Keratinocyte (primary cell): ENCODE results near the gene SOX8. TPM values are rescaled to one million over a fixed set of nuclear protein-coding genes. Genes with fewer than 3 reads are reported as not detected.

Experiments
- DNase-seq: peaks from one replicate; pipeline ENCODE4 v3.0.0-alpha.2; 2011; ENCODE audit warnings: low read depth, missing footprints, low spot score
- FAIRE-seq: peaks from 2 replicates; lab custom pipeline; 2011; peaks lifted over from hg19 to GRCh38; lab: Jason Lieb, UNC
- H2AFZ ChIP-seq: 2 replicates; pipeline ENCODE4 v1.6.0; 2012; ENCODE audit warnings: low read length, control low read depth, inconsistent platforms; ENCODE audit not compliant: control insufficient read depth
- H3K27ac ChIP-seq: 2 replicates; pipeline ENCODE4 v1.5.1; 2011; ENCODE audit warnings: low read length; ENCODE audit not compliant: control insufficient read depth, insufficient read depth
- H3K27me3 ChIP-seq: 3 replicates; pipeline ENCODE4 v1.6.0; 2011; ENCODE audit warnings: low read length; ENCODE audit not compliant: control insufficient read depth, insufficient read depth; ENCODE audit errors: extremely low read depth
- H3K36me3 ChIP-seq, 2 experiments: 2 replicates in 1 of 2; 3 replicates in 1 of 2; pipeline ENCODE4 v1.5.1; 2011; ENCODE audit warnings: low read length in 2 of 2, mild to moderate bottlenecking in 1 of 2; ENCODE audit not compliant: control insufficient read depth in 2 of 2, insufficient read depth in 2 of 2; ENCODE audit errors: extremely low read depth in 1 of 2
- H3K4me1 ChIP-seq: 3 replicates; pipeline ENCODE4 v1.5.1; 2011; ENCODE audit warnings: low read length; ENCODE audit not compliant: control insufficient read depth, insufficient read depth; ENCODE audit errors: extremely low read depth
- H3K4me2 ChIP-seq: 3 replicates; pipeline ENCODE4 v1.6.0; 2011; ENCODE audit warnings: low read depth, low read length; ENCODE audit not compliant: control insufficient read depth, insufficient read depth; ENCODE audit errors: extremely low read depth
- H3K4me3 ChIP-seq, 3 experiments: fragments of 200-600 bp in 1 of 3; sonication (generic) in 1 of 3; 2 replicates in 2 of 3; 3 replicates in 1 of 3; pipeline ENCODE4 v1.5.1; 2011 to 2016; ENCODE audit warnings: low read length in 3 of 3, mild to moderate bottlenecking in 3 of 3, control low read depth in 2 of 3, inconsistent platforms in 1 of 3, low read depth in 1 of 3, mixed read lengths in 1 of 3, mixed run types in 1 of 3, moderate library complexity in 1 of 3; ENCODE audit not compliant: control insufficient read depth in 2 of 3, insufficient read depth in 2 of 3; ENCODE audit errors: extremely low read depth in 1 of 3
- H3K79me2 ChIP-seq: 2 replicates; pipeline ENCODE4 v1.6.0; 2012; ENCODE audit warnings: low read length; ENCODE audit not compliant: control insufficient read depth, insufficient read depth
- H3K9ac ChIP-seq: 3 replicates; pipeline ENCODE4 v1.6.0; 2011; ENCODE audit warnings: low read length; ENCODE audit not compliant: control insufficient read depth, insufficient read depth; ENCODE audit errors: extremely low read depth
- H3K9me1 ChIP-seq: 3 replicates; pipeline ENCODE4 v1.6.0; 2011; ENCODE audit warnings: low read length; ENCODE audit not compliant: control insufficient read depth, insufficient read depth; ENCODE audit errors: extremely low read depth
- H3K9me3 ChIP-seq: 2 replicates; pipeline ENCODE4 v1.5.1; 2012; ENCODE audit warnings: low read depth, low read length; ENCODE audit not compliant: control insufficient read depth
- H4K20me1 ChIP-seq: 3 replicates; pipeline ENCODE4 v1.6.0; 2011; ENCODE audit warnings: low read length; ENCODE audit not compliant: control insufficient read depth, insufficient read depth; ENCODE audit errors: extremely low read depth
- EZH2 ChIP-seq: IDR thresholded peaks from one replicate; pipeline ENCODE4 v1.6.1; 2012; ENCODE audit warnings: inconsistent platforms, mild to moderate bottlenecking, low read length, moderate library complexity
- dilution Hi-C: fragments of 300-500 bp; cut with MboI; formaldehyde crosslinking; loops from one replicate; pipeline ENCODE4 v1.7.0; 2020; ENCODE audit warnings: low sequenced_read_pairs; ENCODE audit not compliant: extremely low pct_ligation_motif_present
- polyA plus RNA-seq, 5 experiments: library from polyadenylated mRNA; depleted of rRNA in 3 of 5; stranded (reverse) in 3 of 5; stranded (forward) in 1 of 5; unstranded in 1 of 5; fragments of >200 nt; gene quantifications; 1 replicate in 1 of 5; 2 replicates in 3 of 5; 3 replicates in 1 of 5; pipeline versions ENCODE4 v1.2.1 to v1.2.3, GENCODE V29; 2011 to 2012; ENCODE audit warnings: missing spikeins in 2 of 5, low read depth in 1 of 5, low replicate concordance in 1 of 5
- TF ChIP-seq, protein P1 (sequence below), 3 experiments: IDR thresholded peaks in 1 of 3; conservative IDR thresholded peaks in 1 of 3; optimal IDR thresholded peaks in 1 of 3; 2 replicates in 2 of 3; 3 replicates in 1 of 3; pipeline versions ENCODE3 to v1.5.1; 2011; ENCODE audit warnings: low read length in 3 of 3, mild to moderate bottlenecking in 3 of 3, moderate library complexity in 2 of 3, control low read depth in 1 of 3, inconsistent platforms in 1 of 3; ENCODE audit not compliant: insufficient read depth in 2 of 3; ENCODE audit errors: extremely low read depth in 1 of 3

The SOX8 gene
- polyA plus RNA-seq, 1 donor (not counting 4 experiments of a cell fraction or from before 2014, with no cell fraction given) = 0.03 TPM

DNA sequence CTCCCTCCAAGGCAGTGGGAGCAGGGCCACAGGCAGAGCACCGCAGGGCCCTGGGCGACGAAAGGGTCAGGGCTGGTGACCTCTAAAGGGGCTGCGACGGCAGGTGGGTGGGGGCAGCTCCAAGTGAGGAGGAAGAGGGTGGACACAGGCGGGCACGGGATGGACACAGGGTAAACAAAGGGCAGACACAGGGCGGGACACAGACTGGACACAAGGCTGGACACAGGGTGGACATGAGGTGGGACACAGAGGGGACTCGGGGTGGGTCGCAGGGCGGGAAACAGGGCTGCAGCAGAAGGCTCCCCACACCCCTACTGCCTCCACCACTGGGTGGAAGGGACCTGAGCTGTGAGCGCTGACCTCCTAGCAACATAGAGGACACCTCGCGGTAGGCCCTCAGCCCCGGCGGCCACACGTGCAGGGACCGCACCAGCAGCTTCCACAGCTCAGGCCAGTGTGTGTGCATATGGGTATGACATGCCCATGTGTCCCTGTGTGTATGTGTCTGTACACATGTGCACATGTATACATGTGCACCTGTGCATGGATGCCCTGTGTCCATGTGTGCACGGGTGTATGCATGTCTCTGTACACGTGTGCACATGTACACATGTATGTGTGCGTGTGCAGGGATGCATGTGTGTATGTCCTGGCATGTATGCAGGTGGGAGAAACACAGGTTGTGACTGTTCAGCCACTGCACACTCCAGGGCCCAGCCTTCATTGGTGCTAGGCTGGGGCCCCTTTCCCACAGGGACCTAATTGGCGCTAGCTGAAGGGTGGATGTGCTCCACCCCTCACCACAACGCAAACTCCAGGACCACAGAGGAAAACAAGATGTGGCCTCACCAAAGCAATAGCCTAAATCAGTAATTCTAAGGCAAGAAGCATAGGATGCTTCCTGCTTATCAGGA lies 18.4 kb upstream of the SOX8 start:
- Histone ChIP-seq H3K4me2 (no peak overlapping the region), H2AFZ (no peak overlapping the region), H3K4me1 (no peaks in the 10 kb centered on the region), H3K9me3 (peaks cover 21% of the 10 kb centered on the region), H3K4me3 (no peak overlapping the region), H3K36me3 (no peaks in the 10 kb centered on the region), H3K79me2 (no peaks in the 10 kb centered on the region), H3K9ac (no peak overlapping the region), H4K20me1 (no peaks in the 10 kb centered on the region), H3K27ac (no peak overlapping the region), H3K27me3 (no peaks in the 10 kb centered on the region), H3K9me1 (no peaks in the 10 kb centered on the region)
- dilution Hi-C loops = no loop called here
- no peak for FAIRE-seq
- TF ChIP-seq EZH2 = no peak
- TF ChIP-seq, protein P1, sequence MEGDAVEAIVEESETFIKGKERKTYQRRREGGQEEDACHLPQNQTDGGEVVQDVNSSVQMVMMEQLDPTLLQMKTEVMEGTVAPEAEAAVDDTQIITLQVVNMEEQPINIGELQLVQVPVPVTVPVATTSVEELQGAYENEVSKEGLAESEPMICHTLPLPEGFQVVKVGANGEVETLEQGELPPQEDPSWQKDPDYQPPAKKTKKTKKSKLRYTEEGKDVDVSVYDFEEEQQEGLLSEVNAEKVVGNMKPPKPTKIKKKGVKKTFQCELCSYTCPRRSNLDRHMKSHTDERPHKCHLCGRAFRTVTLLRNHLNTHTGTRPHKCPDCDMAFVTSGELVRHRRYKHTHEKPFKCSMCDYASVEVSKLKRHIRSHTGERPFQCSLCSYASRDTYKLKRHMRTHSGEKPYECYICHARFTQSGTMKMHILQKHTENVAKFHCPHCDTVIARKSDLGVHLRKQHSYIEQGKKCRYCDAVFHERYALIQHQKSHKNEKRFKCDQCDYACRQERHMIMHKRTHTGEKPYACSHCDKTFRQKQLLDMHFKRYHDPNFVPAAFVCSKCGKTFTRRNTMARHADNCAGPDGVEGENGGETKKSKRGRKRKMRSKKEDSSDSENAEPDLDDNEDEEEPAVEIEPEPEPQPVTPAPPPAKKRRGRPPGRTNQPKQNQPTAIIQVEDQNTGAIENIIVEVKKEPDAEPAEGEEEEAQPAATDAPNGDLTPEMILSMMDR (optimal IDR thresholded peaks at IDR 0.05 in 1 of 3, IDR thresholded peaks at IDR 0.05 in 1 of 3, conservative IDR thresholded peaks at IDR 0.05 in 1 of 3; ENCODE audit: extremely low read depth in 1 of 3, insufficient read depth in 2 of 3, low read length in 3 of 3) = no peak
- no peak for DNase-seq

DNA sequence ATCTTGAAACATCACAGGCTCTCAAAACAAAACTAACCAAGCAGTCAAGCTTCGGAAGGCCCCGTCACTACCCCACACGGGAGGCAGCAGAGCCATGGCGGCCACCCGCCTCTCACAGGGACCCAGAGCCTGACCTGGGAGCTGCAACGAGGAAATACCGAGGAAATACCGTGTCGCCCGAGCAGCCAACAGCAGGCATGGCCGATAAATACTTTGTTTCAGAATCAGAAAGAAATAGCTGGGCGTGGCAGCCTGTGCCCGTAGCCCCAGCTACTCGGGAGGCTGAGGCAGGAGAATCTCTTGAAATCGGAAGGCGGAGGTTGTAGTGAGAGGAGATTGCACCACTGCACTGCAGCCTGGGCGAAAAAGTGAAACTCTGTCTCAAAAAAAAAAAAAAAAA lies 17.7 kb upstream of the SOX8 start:
- no peaks in the 10 kb centered on the region for H3K79me2 ChIP-seq
- no peak overlapping the region for H3K9ac ChIP-seq
- H3K9me3 ChIP-seq = peaks cover 21% of the 10 kb centered on the region
- no peaks in the 10 kb centered on the region for H3K27me3 ChIP-seq
- no peak overlapping the region for H3K4me3 ChIP-seq
- no peaks in the 10 kb centered on the region for H4K20me1 ChIP-seq
- no peaks in the 10 kb centered on the region for H3K9me1 ChIP-seq
- FAIRE-seq (no peak), DNase-seq (no peak)
- no peak overlapping the region for H2AFZ ChIP-seq
- TF ChIP-seq EZH2 = no peak
- TF ChIP-seq, protein P1 (optimal IDR thresholded peaks at IDR 0.05 in 1 of 3, IDR thresholded peaks at IDR 0.05 in 1 of 3, conservative IDR thresholded peaks at IDR 0.05 in 1 of 3; ENCODE audit: extremely low read depth in 1 of 3, insufficient read depth in 2 of 3, low read length in 3 of 3) = no peak
- H3K4me2 ChIP-seq = no peak overlapping the region
- dilution Hi-C loops = no loop called here
- H3K4me1 ChIP-seq = no peaks in the 10 kb centered on the region
- H3K27ac ChIP-seq = no peak overlapping the region
- no peaks in the 10 kb centered on the region for H3K36me3 ChIP-seq
